Neural cell (in vitro differentiated cells): ENCODE measurements around the gene ITGAE. TPM values are rescaled to one million over a fixed set of nuclear protein-coding genes. Genes with fewer than 3 reads are reported as not detected.

ENCODE experiments used
- H2AFZ ChIP-seq: fragments of 200-600, 300-800 bp; sonication (generic), shearing (Covaris generic); 2 replicates; pipeline ENCODE4 v1.6.0; 2014; ENCODE audit warnings: low read depth, mild to moderate bottlenecking, antibody characterized with exemption, low read length, moderate library complexity
- H3F3A ChIP-seq: fragments of 200-600 bp; shearing (Covaris generic); 2 replicates; pipeline ENCODE4 v1.6.1; 2016; ENCODE audit warnings: mild to moderate bottlenecking, moderate library complexity, mixed read lengths, antibody characterized with exemption, low read length; ENCODE audit not compliant: insufficient read depth, poor library complexity, severe bottlenecking
- H3K27ac ChIP-seq: fragments of 200-600, 300-800 bp; sonication (generic), shearing (Covaris generic); 2 replicates; pipeline ENCODE4 v1.5.1; 2014; ENCODE audit warnings: mild to moderate bottlenecking, low read length, moderate library complexity
- H3K27me3 ChIP-seq: fragments of 300-800, 200-600 bp; sonication (generic), shearing (Covaris generic); 2 replicates; pipeline ENCODE4 v1.6.0; 2014; ENCODE audit warnings: mild to moderate bottlenecking, low read depth, low read length, moderate library complexity; ENCODE audit not compliant: insufficient read depth
- H3K36me3 ChIP-seq: fragments of 300-800, 200-600 bp; sonication (generic), shearing (Covaris generic); 2 replicates; pipeline ENCODE4 v1.5.1; 2014; ENCODE audit warnings: mild to moderate bottlenecking, antibody characterized with exemption, low read length, moderate library complexity; ENCODE audit not compliant: insufficient read depth
- H3K4me2 ChIP-seq: fragments of 300-800, 200-600 bp; sonication (generic), shearing (Covaris generic); 2 replicates; pipeline ENCODE4 v1.6.0; 2014; ENCODE audit warnings: mild to moderate bottlenecking, low read length
- H3K4me3 ChIP-seq: fragments of 300-800, 200-600 bp; sonication (generic), shearing (Covaris generic); 2 replicates; pipeline ENCODE4 v1.5.1; 2014; ENCODE audit warnings: mild to moderate bottlenecking, low read length, moderate library complexity
- H3K79me2 ChIP-seq: fragments of 200-600 bp; shearing (Covaris generic); replicated peaks from 2 replicates; pipeline ENCODE4 v1.6.0; 2014; ENCODE audit warnings: mild to moderate bottlenecking, low read length, moderate library complexity; ENCODE audit not compliant: insufficient read depth
- H3K9ac ChIP-seq: fragments of 300-800, 200-600 bp; sonication (generic), shearing (Covaris generic); 2 replicates; pipeline ENCODE4 v1.6.1; 2016; ENCODE audit warnings: mild to moderate bottlenecking, low read length, mixed read lengths
- H3K9me2 ChIP-seq: fragments of 200-600 bp; shearing (Covaris generic); 2 replicates; pipeline ENCODE4 v1.6.1; 2016; ENCODE audit warnings: mild to moderate bottlenecking, low read length, mixed read lengths; ENCODE audit not compliant: insufficient read depth
- H3K9me3 ChIP-seq: fragments of 200-600, 300-800 bp; sonication (generic), shearing (Covaris generic); 2 replicates; pipeline ENCODE4 v1.6.1; 2016; ENCODE audit warnings: mild to moderate bottlenecking, mixed run types, low read length, moderate library complexity, mixed read lengths
- H4K20me1 ChIP-seq: fragments of 200-600 bp; shearing (Covaris generic); 2 replicates; pipeline ENCODE4 v1.6.1; 2016; ENCODE audit warnings: mild to moderate bottlenecking, mixed run types; ENCODE audit not compliant: insufficient read depth
- EP300 ChIP-seq: fragments of 450-650 bp; conservative IDR thresholded peaks from 2 replicates; pipeline ENCODE4 v1.6.1; 2014; ENCODE audit warnings: antibody characterized with exemption, mild to moderate bottlenecking, moderate library complexity; ENCODE audit not compliant: poor library complexity, severe bottlenecking
- EZH2 ChIP-seq: fragments of 200-600, 300-800 bp; shearing (Covaris generic), sonication (generic); IDR thresholded peaks from 2 replicates; pipeline ENCODE4 v1.6.1; 2014; ENCODE audit warnings: antibody characterized with exemption, low read length, borderline replicate concordance, mild to moderate bottlenecking; ENCODE audit not compliant: insufficient read depth, poor library complexity, severe bottlenecking
- MXI1 ChIP-seq: fragments of 450-650 bp; conservative IDR thresholded peaks from 2 replicates; pipeline ENCODE4 v1.6.1; 2014; ENCODE audit warnings: antibody characterized with exemption, mild to moderate bottlenecking; ENCODE audit not compliant: poor library complexity, severe bottlenecking
- POLR2AphosphoS5 ChIP-seq: IDR thresholded peaks from 2 replicates; pipeline ENCODE4 v1.6.1; 2012
- RAD21 ChIP-seq: fragments of 450-650 bp; conservative IDR thresholded peaks from 2 replicates; pipeline ENCODE4 v1.6.1; 2014; ENCODE audit warnings: antibody characterized with exemption, mild to moderate bottlenecking, moderate library complexity
- SMC3 ChIP-seq: fragments of 450-650 bp; conservative IDR thresholded peaks from 2 replicates; pipeline ENCODE4 v1.6.1; 2014; ENCODE audit warnings: antibody characterized with exemption, mild to moderate bottlenecking, moderate library complexity; ENCODE audit not compliant: poor library complexity
- TAF1 ChIP-seq: IDR thresholded peaks from 2 replicates; pipeline ENCODE4 v1.6.1; 2012; ENCODE audit warnings: low read depth
- polyA plus RNA-seq: library from polyadenylated mRNA; depleted of rRNA; stranded (reverse); fragments of >200 nt; gene quantifications from 2 replicates; pipeline ENCODE4 v1.2.3, GENCODE V29; 2014
- TF ChIP-seq, protein P1 (sequence below): IDR thresholded peaks from 2 replicates; pipeline ENCODE4 v1.6.1; 2012; ENCODE audit warnings: borderline replicate concordance
- TF ChIP-seq, protein P2 (sequence below): fragments of 450-650 bp; IDR thresholded peaks from 2 replicates; pipeline ENCODE4 v1.5.1; 2014; ENCODE audit warnings: antibody characterized with exemption, mild to moderate bottlenecking, moderate library complexity; ENCODE audit not compliant: poor library complexity, severe bottlenecking

ITGAE gene
- polyA plus RNA-seq, 1 donor from 2014 or later, result 169 TPM

DNA sequence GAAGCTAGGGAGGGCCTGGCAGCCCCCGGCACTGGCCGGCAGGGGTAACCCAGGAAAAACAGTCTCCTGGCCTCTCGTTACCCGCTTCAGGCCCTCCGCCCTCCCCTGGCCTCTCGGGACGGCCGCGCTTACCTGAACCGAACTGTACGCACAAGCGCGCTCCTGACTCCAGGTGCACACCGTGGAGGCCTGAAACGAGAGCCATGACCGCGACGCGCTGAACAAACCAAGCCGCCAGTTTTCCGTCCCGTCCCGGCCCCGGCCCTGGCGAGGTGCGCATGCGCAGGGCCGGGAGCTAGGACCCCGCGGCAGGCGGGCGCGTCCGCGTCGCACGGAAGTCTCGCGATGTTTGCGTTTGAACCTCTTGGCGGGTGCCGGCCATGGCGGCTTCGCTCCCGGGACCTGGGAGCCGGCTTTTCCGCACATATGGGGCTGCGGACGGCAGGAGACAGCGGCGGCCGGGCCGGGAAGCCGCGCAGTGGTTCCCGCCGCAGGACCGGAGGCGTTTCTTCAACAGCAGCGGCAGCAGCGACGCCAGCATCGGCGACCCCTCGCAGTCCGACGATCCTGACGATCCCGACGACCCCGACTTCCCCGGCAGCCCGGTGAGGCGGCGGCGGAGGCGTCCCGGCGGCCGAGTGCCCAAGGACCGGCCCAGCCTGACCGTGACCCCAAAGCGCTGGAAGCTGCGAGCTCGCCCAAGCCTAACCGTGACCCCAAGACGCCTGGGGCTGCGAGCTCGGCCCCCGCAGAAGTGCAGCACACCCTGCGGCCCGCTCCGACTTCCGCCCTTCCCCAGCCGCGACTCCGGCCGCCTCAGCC is 77.2 kb downstream of the ITGAE start, which contains the start of gene HASPIN:
HASPIN (plus strand) TSS at position 348 of the 822 bp plus-strand sequence; CDS start at position 381, 33 bp downstream.
- Histone ChIP-seq H3K36me3 (no peaks in the 10 kb centered on the region), H3K27ac (peak within 1 kb of the TSS; percentile 76), H3F3A (peaks cover 5% of the 10 kb centered on the region), H3K9ac (peak within 1 kb of the TSS; percentile 86), H4K20me1 (no peaks in the 10 kb centered on the region), H3K9me3 (no peaks in the 10 kb centered on the region), H3K4me2 (peak within 1 kb of the TSS; percentile 87), H3K4me3 (peak within 1 kb of the TSS; percentile 78), H3K27me3 (no peaks in the 10 kb centered on the region), H2AFZ (peak within 1 kb of the TSS; percentile 62), H3K79me2 (peaks cover 13% of the 10 kb centered on the region), H3K9me2 (no peaks in the 10 kb centered on the region)
- peak; percentile 55 for TF ChIP-seq SMC3
- peak; percentile 62 for TF ChIP-seq EP300
- TF ChIP-seq EZH2, result no peak
- TF ChIP-seq, protein P1, sequence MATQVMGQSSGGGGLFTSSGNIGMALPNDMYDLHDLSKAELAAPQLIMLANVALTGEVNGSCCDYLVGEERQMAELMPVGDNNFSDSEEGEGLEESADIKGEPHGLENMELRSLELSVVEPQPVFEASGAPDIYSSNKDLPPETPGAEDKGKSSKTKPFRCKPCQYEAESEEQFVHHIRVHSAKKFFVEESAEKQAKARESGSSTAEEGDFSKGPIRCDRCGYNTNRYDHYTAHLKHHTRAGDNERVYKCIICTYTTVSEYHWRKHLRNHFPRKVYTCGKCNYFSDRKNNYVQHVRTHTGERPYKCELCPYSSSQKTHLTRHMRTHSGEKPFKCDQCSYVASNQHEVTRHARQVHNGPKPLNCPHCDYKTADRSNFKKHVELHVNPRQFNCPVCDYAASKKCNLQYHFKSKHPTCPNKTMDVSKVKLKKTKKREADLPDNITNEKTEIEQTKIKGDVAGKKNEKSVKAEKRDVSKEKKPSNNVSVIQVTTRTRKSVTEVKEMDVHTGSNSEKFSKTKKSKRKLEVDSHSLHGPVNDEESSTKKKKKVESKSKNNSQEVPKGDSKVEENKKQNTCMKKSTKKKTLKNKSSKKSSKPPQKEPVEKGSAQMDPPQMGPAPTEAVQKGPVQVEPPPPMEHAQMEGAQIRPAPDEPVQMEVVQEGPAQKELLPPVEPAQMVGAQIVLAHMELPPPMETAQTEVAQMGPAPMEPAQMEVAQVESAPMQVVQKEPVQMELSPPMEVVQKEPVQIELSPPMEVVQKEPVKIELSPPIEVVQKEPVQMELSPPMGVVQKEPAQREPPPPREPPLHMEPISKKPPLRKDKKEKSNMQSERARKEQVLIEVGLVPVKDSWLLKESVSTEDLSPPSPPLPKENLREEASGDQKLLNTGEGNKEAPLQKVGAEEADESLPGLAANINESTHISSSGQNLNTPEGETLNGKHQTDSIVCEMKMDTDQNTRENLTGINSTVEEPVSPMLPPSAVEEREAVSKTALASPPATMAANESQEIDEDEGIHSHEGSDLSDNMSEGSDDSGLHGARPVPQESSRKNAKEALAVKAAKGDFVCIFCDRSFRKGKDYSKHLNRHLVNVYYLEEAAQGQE, result peak; percentile 88
- TF ChIP-seq, protein P2, sequence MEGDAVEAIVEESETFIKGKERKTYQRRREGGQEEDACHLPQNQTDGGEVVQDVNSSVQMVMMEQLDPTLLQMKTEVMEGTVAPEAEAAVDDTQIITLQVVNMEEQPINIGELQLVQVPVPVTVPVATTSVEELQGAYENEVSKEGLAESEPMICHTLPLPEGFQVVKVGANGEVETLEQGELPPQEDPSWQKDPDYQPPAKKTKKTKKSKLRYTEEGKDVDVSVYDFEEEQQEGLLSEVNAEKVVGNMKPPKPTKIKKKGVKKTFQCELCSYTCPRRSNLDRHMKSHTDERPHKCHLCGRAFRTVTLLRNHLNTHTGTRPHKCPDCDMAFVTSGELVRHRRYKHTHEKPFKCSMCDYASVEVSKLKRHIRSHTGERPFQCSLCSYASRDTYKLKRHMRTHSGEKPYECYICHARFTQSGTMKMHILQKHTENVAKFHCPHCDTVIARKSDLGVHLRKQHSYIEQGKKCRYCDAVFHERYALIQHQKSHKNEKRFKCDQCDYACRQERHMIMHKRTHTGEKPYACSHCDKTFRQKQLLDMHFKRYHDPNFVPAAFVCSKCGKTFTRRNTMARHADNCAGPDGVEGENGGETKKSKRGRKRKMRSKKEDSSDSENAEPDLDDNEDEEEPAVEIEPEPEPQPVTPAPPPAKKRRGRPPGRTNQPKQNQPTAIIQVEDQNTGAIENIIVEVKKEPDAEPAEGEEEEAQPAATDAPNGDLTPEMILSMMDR, result peak; percentile 54
- TF ChIP-seq MXI1, result peak; percentile 99
- peak; percentile 35 for TF ChIP-seq RAD21
- TF ChIP-seq POLR2AphosphoS5, result peak; percentile 93
- peak; percentile 94 for TF ChIP-seq TAF1

DNA sequence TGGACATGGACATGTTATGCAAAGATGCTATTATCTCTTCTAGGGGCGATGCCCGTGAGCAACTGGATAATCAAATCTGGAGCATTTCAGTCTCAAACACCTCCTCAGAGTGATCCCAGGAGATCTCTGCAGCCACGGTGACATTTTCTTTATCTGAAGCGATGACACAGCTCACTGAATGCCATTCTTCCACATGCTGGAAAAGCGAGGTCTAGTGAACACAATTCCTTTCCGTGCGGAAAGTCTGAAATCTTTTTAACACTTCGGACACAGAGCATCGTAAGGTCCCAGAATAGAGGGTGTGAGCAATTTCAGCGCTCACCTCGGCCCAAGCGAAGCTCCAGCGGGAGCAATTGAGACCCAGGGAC is 77.8 kb downstream of the ITGAE start:
- Histone ChIP-seq H3F3A (peaks cover 5% of the 10 kb centered on the region), H2AFZ (peak overlapping the region; percentile 62), H3K4me3 (peak overlapping the region; percentile 78), H3K9me2 (no peaks in the 10 kb centered on the region), H3K9me3 (no peaks in the 10 kb centered on the region), H3K36me3 (no peaks in the 10 kb centered on the region), H3K9ac (peak overlapping the region; percentile 86), H3K27ac (peak overlapping the region; percentile 76), H4K20me1 (no peaks in the 10 kb centered on the region), H3K27me3 (no peaks in the 10 kb centered on the region), H3K79me2 (peaks cover 13% of the 10 kb centered on the region), H3K4me2 (peak overlapping the region; percentile 87)
- TF ChIP-seq RAD21, result no peak
- TF ChIP-seq POLR2AphosphoS5, result no peak
- TF ChIP-seq SMC3, result no peak
- no peak for TF ChIP-seq MXI1
- TF ChIP-seq, protein P1, result no peak
- no peak for TF ChIP-seq EP300
